ENCODE data around the gene NDC80.

- TF ChIP-seq CTCF (IDR thresholded peaks at IDR 0.05) (no peak), POLR2A (IDR thresholded peaks at IDR 0.05) (no peak)
These were observed 13.8 kb upstream of the NDC80 start for GRCh38 chr18:2557536-2557935.

Data from right lobe of liver (tissue), 4 donors.